PC-9 (cell line): ENCODE measurements around the gene SMG9.

ENCODE experiments used
- EZH2 ChIP-seq: fragments of 200-600 bp; sonication (generic); IDR thresholded peaks from 2 replicates; pipeline ENCODE4 v1.8.0; 2017; ENCODE audit warnings: antibody characterized with exemption, low read depth
- TF ChIP-seq, protein P1 (sequence below): fragments of 200-600 bp; sonication (generic); conservative IDR thresholded peaks from 2 replicates; pipeline ENCODE4 v1.6.1; 2017; ENCODE audit warnings: mixed run types, antibody characterized with exemption, mild to moderate bottlenecking, moderate library complexity

DNA sequence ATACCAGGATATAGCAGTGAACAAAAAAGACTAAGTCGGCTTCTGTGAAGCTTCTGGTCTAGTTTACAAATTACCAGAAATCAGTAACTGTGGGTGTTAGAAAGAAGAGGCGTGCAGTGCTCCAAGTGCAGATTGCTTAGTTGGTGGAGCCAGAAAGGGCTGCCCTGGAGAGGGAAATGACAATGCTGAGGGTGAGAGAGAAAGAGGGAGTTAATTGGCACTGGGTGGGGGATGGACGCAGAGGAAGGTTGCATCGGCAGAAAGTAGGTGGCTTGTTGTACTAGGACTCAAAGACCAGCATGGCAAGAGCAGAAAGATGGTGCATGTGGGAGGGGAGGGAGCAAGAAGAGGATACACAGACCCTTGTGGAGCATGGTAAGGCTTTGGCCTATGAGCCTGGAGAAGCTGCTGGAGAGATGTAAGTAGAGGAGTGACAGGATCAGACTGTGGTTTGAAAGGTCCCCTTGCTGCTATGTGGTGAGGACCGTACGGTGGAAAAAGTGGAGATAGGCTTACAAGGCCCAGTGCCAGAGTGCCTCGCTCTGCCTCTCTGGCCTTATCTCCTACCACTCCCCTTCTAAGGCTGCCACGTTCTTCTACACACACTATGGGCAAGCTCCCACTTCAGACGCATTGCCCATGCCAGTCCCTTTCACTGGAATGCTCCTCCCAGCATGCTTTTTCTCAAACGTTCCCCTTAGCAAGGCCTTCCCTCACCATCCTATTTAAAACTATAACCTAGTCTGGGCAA, 13.5 kb downstream of the SMG9 start:
- TF ChIP-seq, protein P1, sequence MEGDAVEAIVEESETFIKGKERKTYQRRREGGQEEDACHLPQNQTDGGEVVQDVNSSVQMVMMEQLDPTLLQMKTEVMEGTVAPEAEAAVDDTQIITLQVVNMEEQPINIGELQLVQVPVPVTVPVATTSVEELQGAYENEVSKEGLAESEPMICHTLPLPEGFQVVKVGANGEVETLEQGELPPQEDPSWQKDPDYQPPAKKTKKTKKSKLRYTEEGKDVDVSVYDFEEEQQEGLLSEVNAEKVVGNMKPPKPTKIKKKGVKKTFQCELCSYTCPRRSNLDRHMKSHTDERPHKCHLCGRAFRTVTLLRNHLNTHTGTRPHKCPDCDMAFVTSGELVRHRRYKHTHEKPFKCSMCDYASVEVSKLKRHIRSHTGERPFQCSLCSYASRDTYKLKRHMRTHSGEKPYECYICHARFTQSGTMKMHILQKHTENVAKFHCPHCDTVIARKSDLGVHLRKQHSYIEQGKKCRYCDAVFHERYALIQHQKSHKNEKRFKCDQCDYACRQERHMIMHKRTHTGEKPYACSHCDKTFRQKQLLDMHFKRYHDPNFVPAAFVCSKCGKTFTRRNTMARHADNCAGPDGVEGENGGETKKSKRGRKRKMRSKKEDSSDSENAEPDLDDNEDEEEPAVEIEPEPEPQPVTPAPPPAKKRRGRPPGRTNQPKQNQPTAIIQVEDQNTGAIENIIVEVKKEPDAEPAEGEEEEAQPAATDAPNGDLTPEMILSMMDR, result no peak
- no peak for TF ChIP-seq EZH2
